GM08714 (cell line): ENCODE measurements around the gene KCNQ1.

Experiments
- H3K4me3 ChIP-seq: fragments of 200-500 bp; sonication (Bioruptor generic); 2 replicates; pipeline ENCODE4 v1.5.1; 2014; ENCODE audit warnings: mild to moderate bottlenecking, low read length, inconsistent platforms
- ZNF274 ChIP-seq: IDR thresholded peaks from 2 replicates; pipeline ENCODE4 v1.6.1; 2012; ENCODE audit warnings: mild to moderate bottlenecking, low read depth, low read length

KCNQ1 gene

GRCh38 chr11:2402890-2403645, 41.7 kb upstream of the KCNQ1 start:
- no peak overlapping the region for H3K4me3 ChIP-seq
- no peak for TF ChIP-seq ZNF274

GRCh38 chr11:2404735-2405196, 40.0 kb upstream of the KCNQ1 start:
- TF ChIP-seq ZNF274 = no peak

GRCh38 chr11:2406451-2406850, 38.4 kb upstream of the KCNQ1 start:
- TF ChIP-seq ZNF274 = no peak
- H3K4me3 ChIP-seq = no peak overlapping the region

More at GRCh38 chr11:2404735-2405196, 40.0 kb upstream of the KCNQ1 start:
- H3K4me3 ChIP-seq = no peak overlapping the region

GRCh38 chr11:2406878-2407410, 37.9 kb upstream of the KCNQ1 start:
- H3K4me3 ChIP-seq = no peak overlapping the region

GRCh38 chr11:2408671-2409070, 36.1 kb upstream of the KCNQ1 start:
- TF ChIP-seq ZNF274 = no peak
- H3K4me3 ChIP-seq = no peak overlapping the region

More at GRCh38 chr11:2406878-2407410, 37.9 kb upstream of the KCNQ1 start:
- TF ChIP-seq ZNF274 = no peak

GRCh38 chr11:2409126-2409525, 35.7 kb upstream of the KCNQ1 start:
- H3K4me3 ChIP-seq = no peak overlapping the region
- TF ChIP-seq ZNF274 = no peak

GRCh38 chr11:2409611-2410468, 35.0 kb upstream of the KCNQ1 start:
- no peak overlapping the region for H3K4me3 ChIP-seq
- no peak for TF ChIP-seq ZNF274

GRCh38 chr11:2410616-2411015, 34.2 kb upstream of the KCNQ1 start:
- TF ChIP-seq ZNF274 = no peak
- no peak overlapping the region for H3K4me3 ChIP-seq

GRCh38 chr11:2411446-2412305, 33.1 kb upstream of the KCNQ1 start:
- no peak overlapping the region for H3K4me3 ChIP-seq
- no peak for TF ChIP-seq ZNF274

GRCh38 chr11:2412323-2412722, 32.5 kb upstream of the KCNQ1 start:
- H3K4me3 ChIP-seq = no peak overlapping the region

GRCh38 chr11:2413742-2414579, 30.8 kb upstream of the KCNQ1 start:
- TF ChIP-seq ZNF274 = no peak

More at GRCh38 chr11:2412323-2412722, 32.5 kb upstream of the KCNQ1 start:
- no peak for TF ChIP-seq ZNF274

GRCh38 chr11:2414616-2415015, 30.2 kb upstream of the KCNQ1 start:
- no peak overlapping the region for H3K4me3 ChIP-seq
- TF ChIP-seq ZNF274 = no peak

More at GRCh38 chr11:2413742-2414579, 30.8 kb upstream of the KCNQ1 start:
- no peak overlapping the region for H3K4me3 ChIP-seq

- H3K4me3 ChIP-seq = no peak overlapping the region
- TF ChIP-seq ZNF274 = no peak
Measured at GRCh38 chr11:2415171-2415570, 29.6 kb upstream of the KCNQ1 start.
